Fibroblast of gingiva (primary cell): ENCODE measurements around the gene SLC38A9.
"Not testable (repeated sequence)": the region's sequence is repeated elsewhere in the genome, so short reads cannot be mapped to it uniquely, and the experiment has no call there.

Experiments
- DNase-seq: peaks from one replicate; pipeline ENCODE4 v3.0.0-alpha.2; 2011; ENCODE audit warnings: low read depth

SLC38A9 gene

GRCh38 chr5:55712023-55712859 is at the start of gene SLC38A9:
TSS of gene SLC38A9 (minus strand) at chr5:55712324. CDS start at chr5:55697958, 14,366 bp downstream.
- DNase-seq = peak; percentile 92

GRCh38 chr5:55761721-55762120 is 49.6 kb upstream of the SLC38A9 start:
- DNase-seq = not testable (repeated sequence)

- no peak for DNase-seq
These were observed 46.6 kb upstream of the SLC38A9 start for GRCh38 chr5:55758714-55759113.

GRCh38 chr5:55758231-55758630 is 46.1 kb upstream of the SLC38A9 start:
- no peak for DNase-seq

GRCh38 chr5:55750499-55750898 is 38.4 kb upstream of the SLC38A9 start:
- DNase-seq = no peak

- no peak for DNase-seq
These were observed 37.9 kb upstream of the SLC38A9 start for GRCh38 chr5:55750063-55750462.

- DNase-seq = no peak
These were observed 37.3 kb upstream of the SLC38A9 start for GRCh38 chr5:55749387-55749786.

- no peak for DNase-seq
These were observed 35.7 kb upstream of the SLC38A9 start for GRCh38 chr5:55747778-55748318.

GRCh38 chr5:55742778-55743177 is 30.7 kb upstream of the SLC38A9 start:
- DNase-seq = no peak

- DNase-seq = no peak
These were observed 25.7 kb upstream of the SLC38A9 start, which contains the start of gene DDX4 for GRCh38 chr5:55737793-55738192. TSS of gene DDX4 (plus strand) at chr5:55738061. CDS start at chr5:55738964, 903 bp downstream.

- no peak for DNase-seq
These were observed 22.5 kb upstream of the SLC38A9 start for GRCh38 chr5:55734658-55735057.

GRCh38 chr5:55732585-55732984 is 20.5 kb upstream of the SLC38A9 start:
- no peak for DNase-seq

GRCh38 chr5:55731848-55732247 is 19.7 kb upstream of the SLC38A9 start:
- no peak for DNase-seq

GRCh38 chr5:55724281-55724680 is 12.2 kb upstream of the SLC38A9 start:
- DNase-seq = no peak

GRCh38 chr5:55720188-55720703 is 8.1 kb upstream of the SLC38A9 start:
- no peak for DNase-seq

- not testable (repeated sequence) for DNase-seq
These were observed 6.9 kb upstream of the SLC38A9 start for GRCh38 chr5:55719026-55719425.

GRCh38 chr5:55715519-55716078 is 3.5 kb upstream of the SLC38A9 start:
- DNase-seq = no peak

- no peak for DNase-seq
These were observed 2.6 kb upstream of the SLC38A9 start for GRCh38 chr5:55714749-55715148.

GRCh38 chr5:55714339-55714738 is 2.2 kb upstream of the SLC38A9 start:
- DNase-seq = no peak

GRCh38 chr5:55713871-55714270 is 1.7 kb upstream of the SLC38A9 start:
- DNase-seq = no peak

- DNase-seq = no peak
These were observed 559 bp downstream of the SLC38A9 start for GRCh38 chr5:55711507-55712022.

GRCh38 chr5:55708732-55709131 is 3.4 kb downstream of the SLC38A9 start:
- DNase-seq = no peak

GRCh38 chr5:55706230-55706629 is 5.9 kb downstream of the SLC38A9 start:
- no peak for DNase-seq
